G401.6 (cell line): ENCODE measurements around the gene CDC42BPB.

ENCODE experiments used
- FAIRE-seq: peaks from 2 replicates; lab custom pipeline; 2012; peaks lifted over from hg19 to GRCh38; lab: Jason Lieb, UNC

Gene CDC42BPB

DNA sequence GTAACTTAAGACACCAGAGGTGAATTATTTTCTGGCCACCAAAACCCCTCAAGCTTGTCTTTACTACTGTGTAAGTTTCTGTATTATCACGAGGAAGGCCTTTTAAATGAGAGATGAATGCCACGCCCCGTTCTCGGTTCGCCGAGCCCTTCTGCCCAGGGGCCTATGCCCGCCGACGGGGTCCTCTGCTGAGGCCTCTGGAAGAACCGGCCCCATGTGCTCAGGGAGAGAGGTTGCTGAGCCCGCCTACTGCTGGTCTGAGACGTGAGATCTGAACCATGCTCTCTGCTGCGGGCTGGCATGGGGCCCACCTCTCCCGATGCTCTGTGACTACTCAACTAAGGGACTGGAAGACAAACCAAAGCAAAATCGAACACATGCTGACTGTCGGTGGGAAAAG, 113.9 kb downstream of the CDC42BPB start:
- FAIRE-seq = no peak

DNA sequence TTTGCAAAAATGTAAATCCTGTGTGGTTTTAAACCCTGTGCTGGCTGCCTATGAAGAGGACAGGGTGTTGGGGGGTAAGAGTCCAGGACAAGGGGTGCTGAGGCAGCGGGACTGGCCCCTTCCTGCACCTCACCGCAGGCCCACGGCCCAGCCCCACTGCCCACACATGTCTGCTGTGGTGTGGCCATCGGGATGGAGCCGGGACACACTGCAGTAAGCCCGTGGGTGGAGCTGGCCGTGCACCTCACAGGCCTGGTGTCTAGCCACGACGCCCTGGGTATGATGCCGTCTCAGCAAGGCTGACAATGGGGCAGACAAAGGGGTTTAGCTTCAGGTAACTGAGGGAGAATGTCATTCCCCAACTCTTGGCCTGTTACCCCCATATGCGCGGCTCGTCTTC, 115.3 kb downstream of the CDC42BPB start:
- FAIRE-seq = no peak

DNA sequence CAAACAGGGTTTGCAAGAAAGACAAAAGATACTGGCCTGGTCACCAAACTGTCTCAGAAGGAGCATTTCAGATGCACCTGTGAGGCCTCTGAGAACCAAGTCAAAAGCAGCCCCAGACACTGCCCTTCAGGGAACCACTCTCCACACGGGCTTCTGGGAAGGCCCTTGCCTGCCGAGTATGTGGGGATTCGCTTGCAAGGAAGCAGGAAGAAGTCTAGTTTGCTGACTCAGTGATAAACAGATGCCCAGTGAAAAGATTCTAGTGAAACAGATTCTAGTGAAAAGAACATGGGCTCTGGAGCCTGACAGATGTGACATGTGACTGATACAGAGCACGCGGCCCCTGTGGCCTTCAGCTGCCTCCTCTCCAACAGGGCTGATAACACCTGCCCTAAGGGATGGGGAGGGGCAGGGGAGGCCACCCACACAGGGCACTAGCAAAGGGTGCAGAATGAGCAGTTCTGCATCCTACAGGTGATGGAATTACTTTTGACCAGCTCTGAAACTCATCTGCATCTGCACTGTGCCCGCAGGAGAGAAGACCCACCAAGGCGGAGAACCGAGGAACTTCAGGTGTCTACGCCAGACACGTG, 115.8 kb downstream of the CDC42BPB start:
- FAIRE-seq = no peak

DNA sequence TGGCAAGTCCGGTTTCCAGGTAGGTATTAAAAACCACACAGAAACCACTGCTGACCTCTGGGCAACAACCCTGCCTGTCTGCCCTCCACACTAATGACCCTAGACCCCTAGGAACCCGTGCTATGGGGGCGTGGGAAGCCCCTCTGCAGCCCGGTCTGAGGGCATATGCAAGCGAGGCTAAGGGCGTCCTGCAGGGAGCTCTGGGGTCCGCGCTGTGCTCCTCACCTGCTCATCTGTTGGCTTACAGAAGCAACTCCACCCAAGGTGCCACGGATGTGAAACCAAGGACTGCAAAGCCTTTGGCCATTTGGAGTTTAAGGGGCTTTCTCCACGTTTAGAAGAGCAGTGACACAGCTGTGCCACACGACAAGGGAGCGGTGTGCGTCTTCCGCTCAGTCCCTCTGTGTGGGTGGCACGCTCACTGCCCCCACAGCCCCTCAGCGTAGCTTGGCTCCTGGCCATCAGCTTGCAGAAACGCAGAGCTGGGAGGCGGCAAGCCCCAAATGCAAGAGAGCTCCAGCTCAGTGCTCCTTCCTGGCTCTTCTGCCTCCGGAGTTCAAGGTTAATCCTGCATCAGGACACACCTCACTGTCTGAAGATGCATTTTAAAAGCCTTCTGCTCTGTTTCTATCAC, 116.5 kb downstream of the CDC42BPB start:
- no peak for FAIRE-seq

DNA sequence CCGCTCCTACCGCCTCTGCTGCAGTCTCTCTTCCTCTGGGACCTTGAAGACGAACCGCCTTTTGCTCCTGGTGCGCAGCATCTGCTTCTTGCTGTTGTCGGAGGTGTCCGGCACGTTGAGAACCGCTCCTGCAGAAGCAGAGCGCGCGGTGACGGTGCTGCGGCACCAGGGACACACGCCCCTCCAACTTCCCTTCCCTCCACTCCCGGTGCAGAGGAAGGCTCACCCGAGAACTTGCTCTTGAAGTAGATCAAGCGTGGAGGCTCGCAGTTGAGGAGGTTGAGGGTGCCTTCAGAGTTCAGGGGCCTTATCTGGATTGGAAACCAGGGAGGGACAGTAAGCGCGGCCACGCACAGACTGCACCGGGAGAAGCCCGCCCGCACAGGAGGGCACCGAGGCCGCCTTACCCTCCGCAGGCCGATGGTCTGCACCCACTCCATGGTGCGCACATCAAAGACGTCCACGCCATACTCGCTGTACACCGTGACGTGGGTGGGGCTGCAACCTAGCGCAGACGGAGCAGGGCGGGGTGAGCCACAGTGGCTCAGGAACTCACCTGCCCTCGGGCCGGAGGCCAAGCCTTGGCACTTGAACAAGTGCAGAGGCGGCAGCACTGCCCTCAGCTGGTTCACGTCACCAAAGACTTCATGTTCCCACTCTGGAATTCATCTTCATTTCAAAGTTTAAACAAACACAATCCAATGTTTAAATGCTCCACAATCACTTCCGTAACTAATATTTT, 117.4 kb downstream of the CDC42BPB start:
- no peak for FAIRE-seq

DNA sequence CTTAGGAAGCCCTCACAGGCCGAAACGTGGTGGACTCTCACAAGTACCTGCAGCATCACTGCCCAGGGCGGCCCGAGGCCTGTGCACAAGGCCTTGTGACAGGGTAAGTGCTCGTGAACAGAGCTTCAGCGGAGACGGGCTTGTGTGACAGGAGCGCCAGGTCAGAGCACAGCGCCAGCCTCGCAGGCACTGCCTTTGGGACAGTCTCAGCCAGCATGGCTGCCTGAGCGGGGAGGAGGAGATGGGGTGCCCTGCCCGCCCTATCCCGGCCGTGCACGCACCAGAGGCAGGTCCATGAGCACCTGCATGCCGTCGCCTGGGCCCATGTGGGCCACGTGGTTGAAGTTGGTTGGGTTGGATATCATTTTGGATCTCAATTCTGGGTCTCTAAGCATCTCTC, 118.0 kb downstream of the CDC42BPB start:
- no peak for FAIRE-seq

DNA sequence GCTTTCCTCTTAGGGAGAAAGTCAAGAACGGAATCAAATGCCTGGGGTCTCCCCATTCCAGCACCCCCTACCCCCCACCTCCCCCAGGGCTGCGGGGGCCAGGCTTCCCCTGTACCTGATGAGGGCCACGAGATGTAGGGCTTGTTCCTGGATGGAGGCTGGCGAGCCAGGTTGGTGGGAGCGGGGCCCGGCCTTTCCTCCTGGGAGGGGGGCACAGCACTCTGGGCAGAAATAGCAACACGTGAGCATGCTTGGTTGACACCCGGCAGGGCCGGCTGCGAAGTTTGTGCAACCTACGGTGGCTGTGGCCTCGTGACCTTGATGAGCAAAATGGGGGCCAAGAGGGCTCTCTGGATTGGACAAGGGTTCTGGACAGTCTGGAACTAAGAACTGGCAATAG, 119.2 kb downstream of the CDC42BPB start:
- FAIRE-seq = no peak

DNA sequence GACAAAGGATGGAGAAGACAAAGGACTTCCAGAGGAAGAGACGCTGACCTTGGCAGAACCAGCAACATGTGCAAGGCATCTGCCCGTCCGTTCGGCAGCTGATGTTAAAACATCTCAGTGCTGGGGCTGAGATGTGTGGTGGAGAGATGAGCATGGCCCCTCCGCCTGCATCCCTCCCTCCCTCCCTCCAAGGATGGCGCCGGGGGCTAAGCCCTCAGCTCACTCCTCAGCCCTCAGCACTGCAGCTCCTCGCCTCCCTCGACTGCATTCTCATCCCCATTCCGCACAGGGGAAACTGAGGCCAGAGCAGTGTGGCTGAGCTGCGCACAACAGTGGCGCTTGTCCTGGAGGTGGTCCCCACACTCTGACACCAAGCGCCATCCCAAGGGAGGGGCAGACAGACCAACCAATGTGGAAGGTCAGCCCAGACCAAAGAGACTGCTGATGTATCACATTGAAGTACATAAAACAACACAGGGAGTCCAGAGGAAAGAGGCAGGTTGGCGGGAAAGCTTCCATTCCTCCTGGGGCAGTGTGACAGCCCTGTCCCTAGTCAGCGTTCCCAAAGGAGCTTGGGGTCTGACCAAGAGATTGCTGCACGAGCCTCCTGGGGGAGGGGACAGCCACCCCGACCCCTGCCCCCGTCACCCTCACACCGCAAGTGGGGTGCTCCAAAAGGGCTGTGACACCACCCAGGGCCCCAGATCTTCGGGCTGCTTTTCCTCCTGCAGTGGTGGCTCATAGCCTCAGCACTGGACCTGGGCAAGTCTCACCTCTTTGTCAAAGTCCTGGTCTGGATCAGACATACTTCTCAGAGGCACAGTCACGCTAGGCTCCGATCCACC, 119.8 kb downstream of the CDC42BPB start:
- FAIRE-seq = no peak

DNA sequence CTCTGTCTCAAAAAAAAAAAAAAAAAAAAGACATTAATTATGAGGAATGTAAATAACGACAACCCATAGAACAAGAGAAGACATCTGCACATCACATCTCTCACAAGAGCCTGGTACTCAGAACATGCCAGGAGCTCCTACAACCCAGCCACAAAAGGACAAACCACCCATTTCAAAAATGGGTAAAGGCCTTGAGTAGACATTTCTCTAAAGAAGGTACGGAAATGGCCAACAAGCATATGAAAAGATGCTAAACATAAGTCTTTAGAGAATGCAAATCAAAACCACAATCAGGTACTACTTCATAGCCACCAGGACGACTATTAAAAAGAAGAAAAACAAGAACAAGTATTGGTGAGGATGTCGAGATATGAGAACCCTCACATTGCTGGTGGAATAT, 121.6 kb downstream of the CDC42BPB start:
- no peak for FAIRE-seq

DNA sequence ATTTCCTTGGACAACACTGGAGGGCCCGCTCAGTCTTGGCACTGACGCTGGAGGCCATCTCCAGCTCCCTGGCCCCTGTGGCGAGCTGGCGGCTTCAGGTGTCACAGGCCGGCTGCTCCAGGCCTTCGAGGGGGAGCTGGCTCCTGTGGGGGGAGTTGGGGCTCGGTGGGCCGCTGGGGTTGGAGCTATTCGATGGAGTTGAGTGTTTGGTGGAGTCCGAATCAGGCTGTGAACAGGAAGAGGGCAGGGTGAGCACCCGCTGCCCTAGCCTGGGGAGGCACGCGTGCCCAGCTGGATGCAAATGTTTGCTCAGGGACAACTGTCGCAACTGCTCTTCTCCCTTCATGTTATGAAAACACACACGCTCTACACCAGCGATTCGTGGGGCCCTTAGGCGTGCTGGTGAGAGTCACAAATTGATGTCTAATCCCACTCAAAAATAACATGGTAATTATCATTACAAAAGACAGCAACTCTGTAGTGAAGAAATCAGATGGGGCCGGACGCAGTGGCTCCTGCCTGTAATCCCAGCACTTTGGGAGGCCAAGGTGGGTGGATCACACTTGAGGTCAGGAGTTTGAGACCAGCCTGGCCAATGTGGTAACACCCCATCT, 123.6 kb downstream of the CDC42BPB start:
- FAIRE-seq = no peak

DNA sequence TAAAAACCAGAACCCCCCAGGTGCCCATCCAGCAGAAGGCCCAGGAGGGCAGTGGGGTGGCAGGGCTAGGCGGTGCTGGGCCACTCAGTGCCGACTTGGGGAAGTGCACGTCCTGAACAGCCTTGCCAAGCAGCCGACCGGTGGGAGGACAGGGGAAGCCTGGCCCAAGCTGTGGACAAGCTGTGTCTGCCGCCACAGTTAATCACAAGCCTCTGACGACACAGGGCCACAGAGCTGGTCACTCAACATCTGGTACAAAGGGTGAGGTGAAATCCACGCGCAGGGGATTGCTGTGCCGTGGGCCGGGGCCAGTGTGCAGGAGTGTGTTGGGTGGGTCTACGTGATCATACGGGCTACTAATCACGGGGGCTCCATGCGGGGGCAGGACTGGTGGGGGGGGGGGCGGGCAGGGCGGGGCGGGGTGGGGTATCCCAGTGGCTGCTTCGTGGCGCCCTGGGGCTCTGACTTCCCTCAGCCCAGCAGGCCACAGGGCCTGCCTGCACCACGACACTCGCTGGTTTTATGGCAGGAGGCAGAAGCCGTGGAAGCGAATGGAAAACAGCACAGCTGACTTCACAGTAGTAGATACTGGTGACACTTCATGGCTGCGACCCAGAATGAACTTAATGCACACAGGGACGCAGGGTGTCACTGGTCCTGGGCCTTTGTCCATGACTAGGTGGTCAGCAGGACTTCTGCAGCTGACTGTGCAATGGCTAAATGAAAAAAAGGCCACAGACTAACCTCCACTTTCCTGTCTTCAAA, 124.7 kb downstream of the CDC42BPB start:
- FAIRE-seq = no peak

DNA sequence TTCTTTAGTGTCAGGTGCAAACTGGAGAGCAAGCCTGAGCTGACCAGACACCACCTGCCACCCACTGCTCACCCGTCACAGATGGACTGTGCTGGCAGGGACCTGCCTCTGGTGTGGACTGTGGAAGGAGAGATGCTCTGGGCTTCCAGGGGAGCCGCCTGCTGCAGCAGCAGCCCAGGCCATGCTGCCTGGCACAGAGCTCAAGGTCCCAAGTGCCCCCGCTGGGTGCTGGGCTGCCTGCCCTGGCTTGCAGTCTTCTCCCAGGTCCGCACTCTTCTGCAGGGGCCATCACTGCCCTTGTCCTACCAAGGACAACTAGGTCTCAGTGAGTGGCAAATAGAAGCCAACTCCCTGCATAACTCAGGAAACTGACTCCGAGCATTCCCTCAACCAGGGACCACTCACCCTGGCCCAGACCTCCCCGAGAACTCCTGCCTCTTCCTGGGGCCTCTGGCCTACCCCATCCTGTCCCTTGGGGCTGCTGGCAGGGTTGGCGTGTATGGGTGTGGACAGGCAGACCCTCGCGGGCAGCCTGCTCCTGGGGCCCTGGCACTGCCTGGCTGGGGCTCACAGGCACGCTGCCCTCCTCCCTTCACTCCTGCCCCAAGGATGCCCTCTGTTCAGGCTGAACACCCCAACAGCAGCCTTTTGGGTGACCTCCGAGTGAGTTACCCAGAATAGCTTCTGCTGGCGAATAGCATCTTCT, 125.6 kb downstream of the CDC42BPB start:
- FAIRE-seq = no peak

DNA sequence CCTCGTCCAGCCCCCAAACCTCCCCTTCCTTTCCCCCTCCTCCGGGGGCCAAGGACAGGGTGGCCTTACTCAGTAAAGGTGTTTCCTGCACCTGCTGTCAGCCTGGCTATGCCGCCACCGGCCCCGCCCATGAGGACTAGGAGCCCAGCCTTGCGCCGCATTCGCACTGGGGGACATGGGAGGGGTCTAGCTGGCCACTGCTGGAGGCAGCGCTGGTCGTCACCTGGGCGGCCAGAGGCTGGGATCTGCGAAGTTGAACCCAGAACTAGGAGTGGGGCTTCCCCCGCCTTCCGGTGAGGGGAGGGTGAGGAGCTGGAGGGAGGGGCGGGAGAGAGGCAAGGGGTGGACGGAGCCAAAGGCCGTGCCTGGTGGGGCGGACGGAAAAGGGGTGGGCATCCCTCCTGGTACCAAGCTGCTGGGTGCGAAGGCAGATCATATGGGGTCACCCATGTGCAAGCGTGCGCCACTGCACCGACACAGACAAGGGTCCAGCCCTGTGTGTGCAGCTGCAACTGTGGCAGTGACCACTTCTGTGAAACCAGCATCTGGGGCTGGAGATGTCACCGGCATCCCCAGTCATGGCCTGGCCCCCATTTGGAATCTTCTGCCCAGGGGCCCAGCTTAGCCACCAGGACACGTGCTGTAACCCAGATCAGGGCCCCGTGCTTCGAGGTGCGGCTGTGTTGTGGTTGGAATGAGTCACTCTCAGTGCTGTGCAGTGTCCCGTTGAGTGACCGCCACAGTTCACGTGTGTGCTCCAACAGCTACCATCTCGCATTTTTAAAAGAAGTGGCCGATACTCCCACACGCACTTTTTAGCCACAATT, 126.4 kb downstream of the CDC42BPB start:
- no peak for FAIRE-seq

DNA sequence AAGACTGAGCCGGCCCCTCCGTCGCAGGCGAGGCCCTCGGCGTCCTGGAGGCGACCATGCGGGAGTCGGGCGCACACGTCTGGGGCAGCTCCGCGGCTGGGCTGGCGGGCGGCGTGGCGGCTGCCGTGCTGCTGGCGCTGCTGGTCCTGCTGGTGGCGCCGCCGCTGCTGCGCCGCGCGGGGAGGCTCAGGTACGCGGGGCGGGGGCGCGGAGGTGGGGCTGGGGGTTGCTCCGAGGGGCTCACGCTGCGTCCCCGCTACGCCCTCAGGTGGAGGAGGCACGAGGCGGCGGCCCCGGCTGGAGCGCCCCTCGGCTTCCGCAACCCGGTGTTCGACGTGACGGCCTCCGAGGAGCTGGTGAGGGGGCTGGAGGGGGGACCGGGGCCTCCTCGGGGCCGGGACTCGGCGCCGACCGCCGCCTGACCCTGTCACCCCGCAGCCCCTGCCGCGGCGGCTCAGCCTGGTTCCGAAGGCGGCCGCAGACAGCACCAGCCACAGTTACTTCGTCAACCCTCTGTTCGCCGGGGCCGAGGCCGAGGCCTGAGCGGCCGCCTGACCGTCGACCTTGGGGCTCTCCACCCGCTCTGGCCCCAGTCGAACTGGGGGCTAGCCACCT, 127.1 kb downstream of the CDC42BPB start:
- FAIRE-seq = no peak

DNA sequence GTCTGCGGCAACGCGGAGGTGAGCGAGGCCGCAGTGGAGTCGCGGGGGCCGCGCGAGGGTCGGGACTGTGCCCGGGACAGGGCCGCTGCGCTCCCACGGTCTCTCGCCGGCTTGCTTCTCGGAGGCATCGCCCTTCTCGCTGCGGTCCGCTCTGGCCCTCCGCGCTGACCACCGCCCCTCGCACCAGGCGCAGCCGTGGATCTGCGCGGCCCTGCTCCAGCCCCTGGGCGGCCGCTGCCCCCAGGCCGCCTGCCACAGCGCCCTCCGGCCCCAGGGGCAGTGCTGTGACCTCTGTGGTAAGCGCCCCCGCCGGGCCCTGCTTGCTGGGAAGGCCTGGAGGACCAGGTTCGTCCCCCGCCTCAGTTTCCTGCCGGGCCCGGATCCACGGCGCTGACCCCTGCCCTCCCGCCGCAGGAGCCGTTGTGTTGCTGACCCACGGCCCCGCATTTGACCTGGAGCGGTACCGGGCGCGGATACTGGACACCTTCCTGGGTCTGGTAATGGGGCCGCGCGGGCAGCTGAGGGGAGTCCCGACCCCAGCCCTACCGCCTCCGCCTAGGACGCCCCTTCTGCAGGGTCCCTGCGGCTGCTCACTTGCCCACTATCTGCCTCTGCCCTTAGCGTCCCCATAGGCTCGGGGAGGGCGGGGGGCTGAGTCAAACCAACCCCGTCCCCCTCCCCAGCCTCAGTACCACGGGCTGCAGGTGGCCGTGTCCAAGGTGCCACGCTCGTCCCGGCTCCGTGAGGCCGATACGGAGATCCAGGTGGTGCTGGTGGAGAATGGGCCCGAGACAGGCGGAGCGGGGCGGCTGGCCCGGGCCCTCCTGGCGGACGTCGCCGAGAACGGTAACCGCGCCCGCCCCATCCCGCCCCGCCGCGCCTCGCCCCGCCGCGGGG, 127.9 kb downstream of the CDC42BPB start:
- FAIRE-seq = no peak

DNA sequence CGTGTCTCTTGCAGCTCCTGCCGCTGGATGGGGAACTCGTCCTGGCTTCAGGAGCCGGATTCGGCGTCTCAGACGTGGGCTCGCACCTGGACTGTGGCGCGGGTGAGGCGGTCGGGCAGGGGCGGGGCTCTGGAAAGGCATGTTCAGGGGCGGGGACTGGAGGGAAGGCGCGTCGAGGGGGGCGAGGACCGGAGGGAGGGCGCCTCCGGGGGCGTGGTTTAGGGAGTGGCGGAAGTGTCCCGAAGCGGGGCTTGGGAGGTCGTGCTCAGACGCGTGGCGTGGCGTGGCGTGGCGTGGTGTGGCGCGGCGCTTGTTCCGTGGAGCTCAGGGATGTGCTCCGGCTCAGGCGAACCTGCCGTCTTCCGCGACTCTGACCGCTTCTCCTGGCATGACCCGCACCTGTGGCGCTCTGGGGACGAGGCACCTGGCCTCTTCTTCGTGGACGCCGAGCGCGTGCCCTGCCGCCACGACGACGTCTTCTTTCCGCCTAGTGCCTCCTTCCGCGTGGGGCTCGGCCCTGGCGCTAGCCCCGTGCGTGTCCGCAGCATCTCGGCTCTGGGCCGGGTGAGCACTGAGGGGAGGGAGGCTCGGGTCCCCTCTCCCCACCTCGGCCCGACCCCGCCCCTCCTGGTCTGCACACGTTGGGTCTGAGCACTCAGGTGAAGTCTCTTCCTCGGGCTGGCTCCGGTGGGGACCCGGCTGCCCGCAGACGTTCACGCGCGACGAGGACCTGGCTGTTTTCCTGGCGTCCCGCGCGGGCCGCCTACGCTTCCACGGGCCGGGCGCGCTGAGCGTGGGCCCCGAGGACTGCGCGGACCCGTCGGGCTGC, 128.7 kb downstream of the CDC42BPB start:
- no peak for FAIRE-seq

DNA sequence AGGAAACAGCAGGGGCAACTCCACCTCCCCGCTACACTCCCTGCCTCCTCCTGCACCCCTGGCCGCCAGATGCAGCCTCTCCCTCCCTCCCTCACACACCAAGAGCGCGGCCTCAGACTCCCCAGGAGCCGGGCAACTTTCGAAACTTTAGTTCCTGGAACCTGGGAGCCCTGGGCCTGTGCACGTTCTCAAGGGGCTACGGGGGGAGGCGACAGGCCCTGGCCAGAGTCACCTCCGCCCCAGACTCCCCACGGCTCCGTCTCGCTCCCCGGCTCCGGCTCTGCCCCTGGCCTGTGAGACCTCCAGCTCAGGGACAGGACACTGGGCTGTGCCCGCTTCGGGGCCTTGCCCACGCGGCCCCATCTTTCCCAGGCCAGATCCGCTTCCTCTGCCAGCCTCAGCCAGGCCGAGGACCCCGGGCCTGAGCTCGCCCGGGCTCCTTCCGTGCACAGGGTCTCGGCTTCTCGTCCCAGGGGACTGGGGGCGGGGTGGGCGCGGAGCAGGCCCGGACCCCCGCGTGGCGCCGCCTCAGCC, 129.4 kb downstream of the CDC42BPB start:
- FAIRE-seq = no peak
